T-helper 2 cell treated with Interferon-gamma antibody and Interleukin-4, amounts not matched to agents 100 ng/mL and 5 ng/mL, for 36 hours (primary cell): ENCODE measurements around the gene AKIP1. TPM values are rescaled to one million over a fixed set of nuclear protein-coding genes. Genes with fewer than 3 reads are reported as not detected.
"Not testable (repeated sequence)": the region's sequence is repeated elsewhere in the genome, so short reads cannot be mapped to it uniquely, and the experiment has no call there.

Source experiments
- intact Hi-C: fragments of 100-400 bp; cut with micrococcal nuclease; formaldehyde crosslinking; loops from one replicate; pipeline ENCODE4 v1.15.1; 2023
- total RNA-seq: library from RNA; stranded (reverse); gene quantifications from 2 replicates; pipeline ENCODE4 v1.2.3, GENCODE V29; 2022

AKIP1 gene
- 19.2 and 21.4 TPM in 2 replicates for total RNA-seq

GRCh38 chr11:8911029-8911823, at the start of gene AKIP1:
Gene AKIP1, plus strand, starts transcription at chr11:8911189. Its CDS starts 261 bp downstream, at chr11:8911450.
- intact Hi-C loops = loop anchor here (1.0 to 10.0 kb wide), 6 partner anchors 53 to 844 kb away; partner anchors contain the start of genes IPO7, NRIP3, RPL27A and TMEM9B

- intact Hi-C loops = no loop called here
These were observed 47.2 kb upstream of the AKIP1 start for GRCh38 chr11:8863838-8864237.

GRCh38 chr11:8865304-8865703, 45.7 kb upstream of the AKIP1 start:
- intact Hi-C loops = no loop called here

- intact Hi-C loops = no loop called here
These were observed 44.0 kb upstream of the AKIP1 start for GRCh38 chr11:8867035-8867434.

- intact Hi-C loops = no loop called here
These were observed 42.9 kb upstream of the AKIP1 start for GRCh38 chr11:8867931-8868631.

- intact Hi-C loops = loop anchor here (1.0 kb wide), 1 partner anchor 89 kb away; no protein-coding TSS in a partner anchor
These were observed 40.4 kb upstream of the AKIP1 start for GRCh38 chr11:8870411-8871170.

- intact Hi-C loops = no loop called here
These were observed 39.7 kb upstream of the AKIP1 start for GRCh38 chr11:8871171-8871775.

GRCh38 chr11:8871962-8872361, 39.0 kb upstream of the AKIP1 start:
- intact Hi-C loops = no loop called here

GRCh38 chr11:8873741-8874405, 37.1 kb upstream of the AKIP1 start:
- intact Hi-C loops = no loop called here

GRCh38 chr11:8878771-8879170, 32.2 kb upstream of the AKIP1 start:
- intact Hi-C loops = no loop called here

GRCh38 chr11:8881585-8881984, 29.4 kb upstream of the AKIP1 start:
- intact Hi-C loops = not testable (repeated sequence)

GRCh38 chr11:8886322-8886721, 24.7 kb upstream of the AKIP1 start:
- intact Hi-C loops = no loop called here

GRCh38 chr11:8891185-8891584, 19.8 kb upstream of the AKIP1 start:
- intact Hi-C loops = not testable (repeated sequence)

- intact Hi-C loops = no loop called here
These were observed 11.8 kb upstream of the AKIP1 start for GRCh38 chr11:8899119-8899753.

- intact Hi-C loops = no loop called here
These were observed 5.3 kb upstream of the AKIP1 start for GRCh38 chr11:8905528-8906165.

GRCh38 chr11:8907116-8907515, 3.9 kb upstream of the AKIP1 start:
- intact Hi-C loops = no loop called here

GRCh38 chr11:8908099-8908498, 2.9 kb upstream of the AKIP1 start:
- intact Hi-C loops = no loop called here

GRCh38 chr11:8910649-8911026, 351 bp upstream of the AKIP1 start:
- intact Hi-C loops = loop anchor here (1.0 to 10.0 kb wide), 6 partner anchors 54 to 844 kb away; partner anchors contain the start of genes IPO7, NRIP3, RPL27A and TMEM9B

GRCh38 chr11:8913961-8914660, 3.1 kb downstream of the AKIP1 start:
- intact Hi-C loops = loop anchor here (1.0 to 10.0 kb wide), 6 partner anchors 45 to 841 kb away; partner anchors contain the start of genes IPO7 and NRIP3
